ENCODE measurements around the gene PFDN6.
A peak's percentile ranks its signal among the peaks of the same experiment; 100 is the strongest.
"Not testable (repeated sequence)": the region's sequence is repeated elsewhere in the genome, so short reads cannot be mapped to it uniquely, and the experiment has no call there.

Gene PFDN6

GRCh38 chr6:33249732-33250630, 39.4 kb upstream of the PFDN6 start:
- in situ Hi-C loops (cut with MboI; ENCODE audit: low sequenced_read_pairs, unreplicated experiment) = loop anchor here (25.0 kb wide), 1 partner anchor 238 kb away; the partner anchor contains the start of gene HLA-DOA
- TF ChIP-seq CTCF (IDR thresholded peaks at IDR 0.05; ENCODE audit: borderline replicate concordance, control extremely low read depth, extremely low read depth, insufficient read depth, missing control alignments) = no peak
- DNase-seq (ENCODE audit: low spot score) = peak; percentile 18

GRCh38 chr6:33250731-33251130, 38.7 kb upstream of the PFDN6 start:
- no peak for TF ChIP-seq CTCF (IDR thresholded peaks at IDR 0.05; ENCODE audit: borderline replicate concordance, control extremely low read depth, extremely low read depth, insufficient read depth, missing control alignments)
- in situ Hi-C loops (cut with MboI; ENCODE audit: low sequenced_read_pairs, unreplicated experiment) = no loop called here
- DNase-seq (ENCODE audit: low spot score) = no peak

GRCh38 chr6:33251395-33252012, 37.9 kb upstream of the PFDN6 start:
- in situ Hi-C loops (cut with MboI; ENCODE audit: low sequenced_read_pairs, unreplicated experiment) = no loop called here
- no peak for DNase-seq (ENCODE audit: low spot score)
- no peak for TF ChIP-seq CTCF (IDR thresholded peaks at IDR 0.05; ENCODE audit: borderline replicate concordance, control extremely low read depth, extremely low read depth, insufficient read depth, missing control alignments)

- TF ChIP-seq CTCF (IDR thresholded peaks at IDR 0.05; ENCODE audit: borderline replicate concordance, control extremely low read depth, extremely low read depth, insufficient read depth, missing control alignments) = no peak
- in situ Hi-C loops (cut with MboI; ENCODE audit: low sequenced_read_pairs, unreplicated experiment) = no loop called here
- DNase-seq (ENCODE audit: low spot score) = no peak
These were observed 36.6 kb upstream of the PFDN6 start for GRCh38 chr6:33252759-33253158.

- TF ChIP-seq CTCF (IDR thresholded peaks at IDR 0.05; ENCODE audit: borderline replicate concordance, control extremely low read depth, extremely low read depth, insufficient read depth, missing control alignments) = no peak
These were observed 34.8 kb upstream of the PFDN6 start for GRCh38 chr6:33254591-33254990.

GRCh38 chr6:33259032-33259431, 30.4 kb upstream of the PFDN6 start:
- no peak for TF ChIP-seq CTCF (IDR thresholded peaks at IDR 0.05; ENCODE audit: borderline replicate concordance, control extremely low read depth, extremely low read depth, insufficient read depth, missing control alignments)
- in situ Hi-C loops (cut with MboI; ENCODE audit: low sequenced_read_pairs, unreplicated experiment) = no loop called here
- DNase-seq (ENCODE audit: low spot score) = no peak

More at GRCh38 chr6:33254591-33254990, 34.8 kb upstream of the PFDN6 start:
- no peak for DNase-seq (ENCODE audit: low spot score)
- in situ Hi-C loops (cut with MboI; ENCODE audit: low sequenced_read_pairs, unreplicated experiment) = no loop called here

GRCh38 chr6:33262490-33262889, 26.9 kb upstream of the PFDN6 start:
- DNase-seq (ENCODE audit: low spot score); in situ Hi-C loops (cut with MboI; ENCODE audit: low sequenced_read_pairs, unreplicated experiment): not testable (repeated sequence)

Data from GM13976 (cell line).